Measurements from ENCODE around the gene PRLHR.

PRLHR gene

DNA sequence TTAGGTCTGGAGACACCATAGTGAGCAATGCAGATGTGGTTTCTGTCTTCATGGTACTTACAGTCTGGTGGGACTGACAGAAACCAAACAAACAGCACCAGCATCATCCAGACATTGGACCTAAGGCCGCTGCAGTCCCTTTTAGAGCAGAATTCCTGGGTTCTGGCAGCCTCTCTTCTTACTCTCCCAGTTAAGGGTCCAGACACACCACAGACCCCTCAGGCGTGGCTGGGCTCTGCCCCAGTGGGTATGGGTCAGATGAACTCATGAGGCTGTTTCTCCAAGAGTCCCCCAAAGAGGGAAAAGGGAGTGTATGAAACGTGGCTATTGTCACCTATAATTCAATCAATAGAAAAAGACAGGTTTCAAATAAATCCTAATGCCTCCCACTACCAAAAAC is 31.3 kb downstream of the PRLHR start:
- no peak for DNase-seq (ENCODE audit: extremely low read depth in 1 of 2, low read depth in 1 of 2)

- no peak for DNase-seq (ENCODE audit: extremely low read depth in 1 of 2, low read depth in 1 of 2)
These were observed 32.0 kb downstream of the PRLHR start for GRCh38 chr10:118563373-118563890.

DNA sequence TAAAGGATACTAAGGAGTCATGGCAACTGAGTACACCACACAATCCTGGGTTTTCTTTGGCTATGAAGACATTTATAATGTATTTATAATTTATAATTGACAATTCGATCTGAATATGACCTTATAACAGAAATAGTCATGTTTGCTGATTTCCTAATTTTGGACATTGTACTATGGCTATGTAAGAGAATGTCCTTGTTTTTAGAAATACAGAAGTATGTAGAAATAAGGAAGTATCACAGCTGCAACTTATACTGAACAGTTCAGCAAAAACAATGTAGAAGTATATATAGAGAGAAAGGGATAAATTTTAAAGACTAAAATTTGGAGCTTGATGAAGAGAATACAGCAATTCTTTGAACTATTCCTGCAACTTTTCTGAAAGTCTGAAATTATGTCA is 32.6 kb downstream of the PRLHR start:
- no peak for DNase-seq (ENCODE audit: extremely low read depth in 1 of 2, low read depth in 1 of 2)

- no peak for DNase-seq (ENCODE audit: extremely low read depth in 1 of 2, low read depth in 1 of 2)
These were observed 37.5 kb downstream of the PRLHR start for GRCh38 chr10:118557946-118558345.

GRCh38 chr10:118551535-118552100 is 43.8 kb downstream of the PRLHR start:
- DNase-seq (ENCODE audit: extremely low read depth in 1 of 2, low read depth in 1 of 2) = no peak

DNA sequence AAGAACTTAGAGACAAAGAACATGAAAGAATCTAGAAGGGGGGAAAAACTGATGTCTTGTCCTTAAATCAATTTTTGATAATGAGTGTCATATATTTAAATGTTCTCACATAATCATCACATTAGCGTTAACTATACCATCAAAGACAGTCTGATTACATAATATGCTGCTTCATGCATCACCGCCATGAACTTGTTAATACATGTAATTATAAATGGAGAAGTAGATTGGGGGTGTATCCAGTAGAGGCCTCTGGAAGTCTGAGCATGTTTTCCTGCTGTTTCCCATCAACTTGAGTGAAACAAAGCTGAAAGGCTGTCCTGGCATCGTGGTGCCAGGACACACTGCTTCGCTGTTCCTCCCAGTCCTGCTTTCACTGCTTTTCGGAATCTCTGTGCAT is 48.2 kb downstream of the PRLHR start:
- no peak for DNase-seq (ENCODE audit: extremely low read depth in 1 of 2, low read depth in 1 of 2)

DNA sequence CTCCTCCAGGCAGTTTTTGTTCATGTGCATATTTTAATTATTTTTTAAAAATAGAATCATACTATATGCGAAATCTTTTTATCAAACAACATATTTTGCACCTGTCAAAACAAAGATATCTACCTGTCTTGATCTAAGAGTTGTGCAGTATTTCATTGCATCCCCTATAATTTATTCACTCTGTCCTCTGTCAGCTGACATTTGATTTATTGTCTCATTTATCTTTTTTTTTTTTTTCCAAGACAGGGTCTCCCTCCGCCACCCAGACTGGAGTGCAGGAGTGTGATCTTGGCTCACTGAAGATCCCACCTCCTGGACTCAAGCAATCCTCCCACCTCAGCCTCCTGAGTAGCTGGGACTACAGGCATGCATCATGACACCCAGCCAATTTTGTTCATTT is 49.0 kb downstream of the PRLHR start:
- DNase-seq (ENCODE audit: extremely low read depth in 1 of 2, low read depth in 1 of 2) = no peak

GRCh38 chr10:118545381-118545780 is 50.1 kb downstream of the PRLHR start:
- DNase-seq (ENCODE audit: extremely low read depth in 1 of 2, low read depth in 1 of 2) = no peak

DNA sequence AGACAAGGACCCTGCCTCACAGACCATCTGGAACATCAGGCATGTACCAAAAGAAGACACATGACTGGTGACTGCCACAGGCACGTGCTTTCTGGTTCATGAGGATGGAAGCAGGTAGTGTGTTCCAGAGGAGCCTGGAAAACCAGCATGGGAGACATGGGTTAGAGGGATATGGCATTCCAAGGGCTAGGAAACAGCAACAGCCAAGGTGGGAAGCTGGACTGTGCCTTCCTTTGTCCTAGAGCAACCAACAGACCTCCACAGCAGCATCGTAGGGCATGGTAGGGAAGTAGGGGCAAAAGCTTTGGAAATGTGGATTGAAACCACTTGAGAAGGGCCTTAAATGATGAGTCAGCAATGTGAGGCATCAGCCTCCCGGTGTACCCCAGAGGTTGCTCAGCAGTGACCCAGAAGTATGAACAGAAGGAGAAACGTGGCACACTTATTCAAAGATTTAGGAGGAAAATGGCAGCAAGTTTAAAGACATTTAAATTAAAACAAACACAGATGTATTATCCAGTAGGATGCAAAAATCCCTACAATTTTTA is 51.0 kb downstream of the PRLHR start:
- DNase-seq (ENCODE audit: extremely low read depth in 1 of 2, low read depth in 1 of 2) = no peak

- peak in 1 of 2 donors; percentile 3 for DNase-seq (ENCODE audit: extremely low read depth in 1 of 2, low read depth in 1 of 2)
These were observed 51.6 kb downstream of the PRLHR start for GRCh38 chr10:118543714-118544400.

- DNase-seq (ENCODE audit: extremely low read depth in 1 of 2, low read depth in 1 of 2) = no peak
These were observed 52.7 kb downstream of the PRLHR start for GRCh38 chr10:118542745-118543144.

DNA sequence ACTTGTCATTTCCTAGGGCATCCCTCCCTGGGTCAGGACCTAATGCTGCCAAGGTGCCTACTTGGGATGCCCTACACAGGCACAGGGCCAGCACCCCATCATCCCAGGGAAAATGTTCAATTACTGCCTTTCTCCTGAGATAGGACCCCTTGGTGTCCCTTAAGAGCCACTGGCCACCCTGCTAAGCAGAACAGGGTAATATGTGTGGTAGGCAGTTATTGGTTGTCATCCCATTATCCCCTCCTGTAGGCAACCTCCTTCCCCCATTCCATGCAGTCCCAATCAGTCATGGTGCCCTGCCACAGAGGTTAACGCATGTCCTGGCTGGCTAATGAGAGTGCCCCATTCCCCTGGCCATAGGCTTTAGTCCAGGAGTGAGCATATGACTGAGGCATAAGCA is 53.2 kb downstream of the PRLHR start:
- no peak for DNase-seq (ENCODE audit: extremely low read depth in 1 of 2, low read depth in 1 of 2)

DNA sequence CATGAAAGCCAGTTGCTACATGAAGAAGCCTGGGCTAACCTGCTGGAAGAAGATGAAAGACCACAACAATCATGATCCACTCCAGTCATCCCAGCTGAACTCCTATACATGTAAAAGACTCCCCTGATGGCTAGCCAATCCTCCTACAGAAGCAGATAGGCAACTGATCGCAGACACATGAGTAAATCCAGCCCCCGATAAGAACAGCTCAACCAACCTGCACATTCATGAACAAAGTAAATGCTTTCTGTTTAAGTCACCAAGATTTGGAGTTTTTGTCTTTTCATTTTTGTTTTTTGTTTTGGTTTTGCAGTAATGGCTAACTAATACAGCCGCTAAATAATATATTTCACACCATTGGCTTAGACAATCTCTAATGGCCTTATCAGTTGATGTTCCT is 53.7 kb downstream of the PRLHR start:
- DNase-seq (ENCODE audit: extremely low read depth in 1 of 2, low read depth in 1 of 2) = no peak

Data from stimulated activated CD8-positive, alpha-beta memory T cell treated with anti-CD3 and anti-CD28 coated beads, Interleukin-7, amount 100 ng/mL, for 48 hours (primary cell).